Endothelial cell of umbilical vein (primary cell): ENCODE data around the gene GDE1. TPM values are rescaled to one million over a fixed set of nuclear protein-coding genes. Genes with fewer than 3 reads are reported as not detected.

Source experiments
- BruUV-seq: library from RNA; stranded (reverse); fragments of 400-500 nt; replicated peaks from 2 replicates; lab custom pipeline; 2021; lab: Mats Ljungman, UMichigan
- CTCF ChIA-PET: fragments of 300-600, 350-600 bp; sonication (Branson Sonifier 250); formaldehyde crosslinking; loops from one replicate; lab custom pipeline; 2021; ENCODE audit warnings: antibody characterized with exemption, inconsistent platforms; lab: Charles Lee
- POLR2A ChIA-PET: fragments of 300-600, 350-600 bp; sonication (Branson Sonifier 250); formaldehyde crosslinking; loops from one replicate; lab custom pipeline; 2021; ENCODE audit warnings: antibody characterized with exemption, inconsistent platforms; lab: Charles Lee
- DNase-seq: peaks from one replicate; pipeline ENCODE4 v3.0.0-alpha.2; 2011; ENCODE audit warnings: low read depth, low spot score
- FAIRE-seq: peaks from 2 replicates; lab custom pipeline; 2011; peaks lifted over from hg19 to GRCh38; lab: Jason Lieb, UNC
- H2AFZ ChIP-seq: 2 replicates; pipeline ENCODE4 v1.6.0; 2012; ENCODE audit warnings: low read depth, low read length, control low read depth, inconsistent platforms
- H3K27ac ChIP-seq: 2 replicates; pipeline ENCODE4 v1.5.1; 2011; ENCODE audit warnings: low read depth, mild to moderate bottlenecking, control low read depth, low read length, moderate library complexity; ENCODE audit not compliant: insufficient read depth
- H3K27me3 ChIP-seq, 2 experiments: 2 replicates each; pipeline versions ENCODE4 v1.6.0 to v1.6.1; 2011; ENCODE audit warnings: low read length in 2 of 2, mixed read lengths in 1 of 2; ENCODE audit not compliant: control insufficient read depth in 2 of 2, insufficient read depth in 2 of 2
- H3K36me3 ChIP-seq, 2 experiments: 2 replicates in 1 of 2; 3 replicates in 1 of 2; pipeline ENCODE4 v1.5.1; 2011; ENCODE audit warnings: low read length in 2 of 2, mild to moderate bottlenecking in 1 of 2, moderate library complexity in 1 of 2; ENCODE audit not compliant: control insufficient read depth in 2 of 2, insufficient read depth in 2 of 2; ENCODE audit errors: extremely low read depth in 1 of 2
- H3K4me1 ChIP-seq: 3 replicates; pipeline ENCODE4 v1.5.1; 2011; ENCODE audit warnings: mild to moderate bottlenecking, low read length; ENCODE audit not compliant: control insufficient read depth, insufficient read depth; ENCODE audit errors: extremely low read depth
- H3K4me2 ChIP-seq: 2 replicates; pipeline ENCODE4 v1.6.1; 2011; ENCODE audit warnings: low read length, control low read depth, mixed read lengths; ENCODE audit not compliant: insufficient read depth
- H3K4me3 ChIP-seq, 3 experiments: fragments of 200-600 bp in 1 of 3; sonication (generic), shearing (Covaris generic) in 1 of 3; replicated peaks in 1 of 3; 2 replicates each; pipeline ENCODE4 v1.5.1; 2011 to 2016; ENCODE audit warnings: control low read depth in 3 of 3, low read length in 3 of 3, mild to moderate bottlenecking in 2 of 3, inconsistent platforms in 1 of 3, low read depth in 1 of 3, moderate library complexity in 1 of 3; ENCODE audit not compliant: insufficient read depth in 1 of 3
- H3K79me2 ChIP-seq: 2 replicates; pipeline ENCODE4 v1.6.0; 2012; ENCODE audit warnings: low read length, inconsistent platforms; ENCODE audit not compliant: control insufficient read depth, insufficient read depth
- H3K9ac ChIP-seq: replicated peaks from 2 replicates; pipeline ENCODE3; 2011; ENCODE audit warnings: low read length, control low read depth; ENCODE audit not compliant: insufficient read depth; ENCODE audit errors: extremely low read depth
- H3K9me1 ChIP-seq: replicated peaks from 3 replicates; pipeline ENCODE4 v1.6.0; 2011; ENCODE audit warnings: mild to moderate bottlenecking, low read length; ENCODE audit not compliant: control insufficient read depth, insufficient read depth; ENCODE audit errors: extremely low read depth
- H3K9me3 ChIP-seq: replicated peaks from 2 replicates; pipeline ENCODE4 v1.5.1; 2012; ENCODE audit warnings: low read length, inconsistent platforms; ENCODE audit not compliant: control insufficient read depth, insufficient read depth
- H4K20me1 ChIP-seq: replicated peaks from 2 replicates; pipeline ENCODE3; 2011; ENCODE audit warnings: mild to moderate bottlenecking, low read length; ENCODE audit not compliant: control insufficient read depth, insufficient read depth; ENCODE audit errors: extremely low read depth
- EZH2 ChIP-seq: IDR thresholded peaks from 2 replicates; pipeline ENCODE4 v1.6.1; 2012; ENCODE audit warnings: borderline replicate concordance, low read depth, mild to moderate bottlenecking, moderate library complexity, low read length, inconsistent platforms; ENCODE audit not compliant: severe bottlenecking
- FOS ChIP-seq: IDR thresholded peaks from 2 replicates; pipeline ENCODE4 v1.6.1; 2011; ENCODE audit warnings: mild to moderate bottlenecking, low read length, moderate library complexity, borderline replicate concordance; ENCODE audit not compliant: insufficient read depth
- GATA2 ChIP-seq: IDR thresholded peaks from 2 replicates; pipeline ENCODE4 v1.7.0; 2011; ENCODE audit warnings: low read depth, mild to moderate bottlenecking, moderate library complexity, mixed read lengths, low read length; ENCODE audit not compliant: insufficient read length, insufficient read depth
- JUN ChIP-seq: IDR thresholded peaks from 2 replicates; pipeline ENCODE4 v1.6.1; 2011; ENCODE audit warnings: borderline replicate concordance, low read depth; ENCODE audit not compliant: insufficient read length, insufficient read depth
- MYC ChIP-seq: IDR thresholded peaks from one replicate; pipeline ENCODE4 v1.6.1; 2011; ENCODE audit warnings: mild to moderate bottlenecking, low read depth, low read length
- POLR2A ChIP-seq: IDR thresholded peaks from 2 replicates; pipeline ENCODE4 v1.6.1; 2012; ENCODE audit warnings: low read depth, mild to moderate bottlenecking, control low read depth, low read length
- POLR2AphosphoS5 ChIP-seq: IDR thresholded peaks from 2 replicates; pipeline ENCODE4 v1.6.1; 2012; ENCODE audit warnings: low read depth, mild to moderate bottlenecking, control low read depth, low read length, moderate library complexity; ENCODE audit not compliant: insufficient read depth
- dilution Hi-C: fragments of 300-500 bp; cut with MboI; formaldehyde crosslinking; loops from one replicate; pipeline ENCODE4 v1.15.0; 2019; ENCODE audit warnings: low sequenced_read_pairs; ENCODE audit not compliant: extremely low pct_ligation_motif_present
- intact Hi-C: fragments of 100-400 bp; cut with micrococcal nuclease; formaldehyde crosslinking; loops from one replicate; pipeline ENCODE4 v1.10.0; 2022
- polyA plus RNA-seq, 4 experiments: library from polyadenylated mRNA; depleted of rRNA in 3 of 4; stranded (reverse) in 3 of 4; unstranded in 1 of 4; fragments of >200 nt; gene quantifications; 2 replicates each; pipeline versions ENCODE4 v1.2.1 to v1.2.3, GENCODE V29; 2011 to 2012; ENCODE audit warnings: missing spikeins in 1 of 4
- total RNA-seq: library from RNA; stranded (reverse); gene quantifications from 2 replicates; pipeline ENCODE4 v1.2.3, GENCODE V29; 2021
- TF ChIP-seq, protein P1 (sequence below): IDR thresholded peaks from 2 replicates; pipeline ENCODE4 v1.6.1; 2011; ENCODE audit not compliant: insufficient read depth, insufficient read length
- TF ChIP-seq, protein P2 (sequence below), 2 donors: IDR thresholded peaks; 1 replicate in 1 of 2; 2 replicates in 1 of 2; pipeline ENCODE4 v1.5.1; 2011; ENCODE audit warnings: low read length in 2 of 2, mild to moderate bottlenecking in 2 of 2, moderate library complexity in 2 of 2, control low read depth in 1 of 2, inconsistent platforms in 1 of 2, low read depth in 1 of 2; ENCODE audit not compliant: insufficient read depth in 1 of 2; ENCODE audit errors: extremely low read depth in 1 of 2

GDE1 gene
- total and polyA plus RNA-seq, 2 donors (not counting 3 experiments of a cell fraction or from before 2014, with no cell fraction given): 34.9 to 50.5 TPM

DNA sequence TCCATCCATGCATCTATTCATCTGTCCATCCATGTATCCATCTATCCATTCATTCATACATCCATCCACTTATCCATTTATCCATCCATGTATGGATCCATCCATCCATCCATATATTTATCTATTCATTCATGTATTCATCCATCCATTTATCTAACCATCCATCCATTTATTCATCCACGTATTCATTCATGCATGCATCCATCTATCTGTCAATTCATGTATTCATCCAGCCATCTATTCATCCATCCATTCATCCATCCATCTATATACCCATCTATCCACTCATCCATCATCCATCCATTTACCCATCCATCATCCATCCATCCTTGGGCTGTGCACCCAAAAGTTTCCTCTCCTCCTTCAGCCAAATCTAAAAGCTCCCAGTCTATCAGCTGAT is 43.4 kb downstream of the GDE1 start:
- Histone ChIP-seq H3K27ac (no peak overlapping the region), H3K4me1 (no peaks in the 10 kb centered on the region), H3K4me3 (no peak overlapping the region), H3K4me2 (no peak overlapping the region), H4K20me1 (no peaks in the 10 kb centered on the region), H3K27me3 (no peaks in the 10 kb centered on the region), H3K9me1 (no peaks in the 10 kb centered on the region), H3K9ac (no peak overlapping the region), H3K9me3 (no peaks in the 10 kb centered on the region), H2AFZ (no peak overlapping the region), H3K79me2 (no peaks in the 10 kb centered on the region), H3K36me3 (no peaks in the 10 kb centered on the region)
- no peak for FAIRE-seq
- ChIA-PET CTCF (no interaction called here), POLR2A (interaction anchor here (0.6 kb wide), 1 partner anchor 373 kb away, joined by 5 read pairs; no protein-coding TSS in a partner anchor)
- TF ChIP-seq POLR2A: no peak
- TF ChIP-seq FOS: no peak
- TF ChIP-seq, protein P1, sequence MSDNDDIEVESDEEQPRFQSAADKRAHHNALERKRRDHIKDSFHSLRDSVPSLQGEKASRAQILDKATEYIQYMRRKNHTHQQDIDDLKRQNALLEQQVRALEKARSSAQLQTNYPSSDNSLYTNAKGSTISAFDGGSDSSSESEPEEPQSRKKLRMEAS: no peak
- no peak for TF ChIP-seq EZH2
- TF ChIP-seq MYC: no peak
- no peak for TF ChIP-seq GATA2
- TF ChIP-seq, protein P2, sequence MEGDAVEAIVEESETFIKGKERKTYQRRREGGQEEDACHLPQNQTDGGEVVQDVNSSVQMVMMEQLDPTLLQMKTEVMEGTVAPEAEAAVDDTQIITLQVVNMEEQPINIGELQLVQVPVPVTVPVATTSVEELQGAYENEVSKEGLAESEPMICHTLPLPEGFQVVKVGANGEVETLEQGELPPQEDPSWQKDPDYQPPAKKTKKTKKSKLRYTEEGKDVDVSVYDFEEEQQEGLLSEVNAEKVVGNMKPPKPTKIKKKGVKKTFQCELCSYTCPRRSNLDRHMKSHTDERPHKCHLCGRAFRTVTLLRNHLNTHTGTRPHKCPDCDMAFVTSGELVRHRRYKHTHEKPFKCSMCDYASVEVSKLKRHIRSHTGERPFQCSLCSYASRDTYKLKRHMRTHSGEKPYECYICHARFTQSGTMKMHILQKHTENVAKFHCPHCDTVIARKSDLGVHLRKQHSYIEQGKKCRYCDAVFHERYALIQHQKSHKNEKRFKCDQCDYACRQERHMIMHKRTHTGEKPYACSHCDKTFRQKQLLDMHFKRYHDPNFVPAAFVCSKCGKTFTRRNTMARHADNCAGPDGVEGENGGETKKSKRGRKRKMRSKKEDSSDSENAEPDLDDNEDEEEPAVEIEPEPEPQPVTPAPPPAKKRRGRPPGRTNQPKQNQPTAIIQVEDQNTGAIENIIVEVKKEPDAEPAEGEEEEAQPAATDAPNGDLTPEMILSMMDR (IDR thresholded peaks at IDR 0.05; ENCODE audit: extremely low read depth in 1 of 2, insufficient read depth in 1 of 2, low read depth in 1 of 2, low read length in 2 of 2): no peak
- no peak for TF ChIP-seq JUN
- no peak for TF ChIP-seq POLR2AphosphoS5
- BruUV-seq: no TSS peak
- dilution Hi-C loops (no loop called here), intact Hi-C loops (no loop called here)
- no peak for DNase-seq
